Naive thymus-derived CD8-positive, alpha-beta T cell (primary cell): ENCODE results near the gene ITGB3. TPM values are rescaled to one million over a fixed set of nuclear protein-coding genes. Genes with fewer than 3 reads are reported as not detected.
A peak's percentile ranks its signal among the peaks of the same experiment; 100 is the strongest.

ENCODE experiments used
- ATAC-seq, 2 donors: fragments of 150-1000 bp; cut with Tn5 transposase in 1 of 2; sonication (Bioruptor Pico), chemical (Tn5 transposase) in 1 of 2; 1 replicate in 1 of 2; 2 replicates in 1 of 2; pipeline ENCODE4 v1.10.0; 2021; ENCODE audit warnings: mild to moderate bottlenecking in 2 of 2, moderate library complexity in 2 of 2
- POLR2A ChIA-PET: fragments of 350-600 bp; sonication (Branson Sonifier 250); formaldehyde crosslinking; loops from one replicate; lab custom pipeline; 2021; ENCODE audit warnings: antibody characterized with exemption; lab: Charles Lee
- DNase-seq, 10 donors: peaks; one replicate each; pipeline versions ENCODE4 v3.0.0 to v3.0.0-alpha.2; 2020 to 2022
- H3K27ac Mint-ChIP-seq, 10 donors: one replicate each; pipeline ENCODE4 v1.8.0; 2020 to 2022; ENCODE audit warnings: mild to moderate bottlenecking in 10 of 10, mixed read lengths in 10 of 10, moderate library complexity in 4 of 10, inconsistent platforms in 1 of 10
- H3K27me3 Mint-ChIP-seq, 5 donors: one replicate each; pipeline ENCODE4 v1.8.0; 2021 to 2022; ENCODE audit warnings: mixed read lengths in 5 of 5
- H3K36me3 Mint-ChIP-seq, 3 donors: one replicate each; pipeline ENCODE4 v1.8.0; 2020 to 2022; ENCODE audit warnings: mixed read lengths in 3 of 3, mild to moderate bottlenecking in 2 of 3, inconsistent platforms in 1 of 3
- H3K4me1 Mint-ChIP-seq, 4 donors: one replicate each; pipeline ENCODE4 v1.8.0; 2021 to 2022; ENCODE audit warnings: mixed read lengths in 4 of 4
- H3K4me3 Mint-ChIP-seq, 10 donors: one replicate each; pipeline ENCODE4 v1.8.0; 2020 to 2022; ENCODE audit warnings: mild to moderate bottlenecking in 10 of 10, mixed read lengths in 10 of 10, moderate library complexity in 6 of 10, inconsistent platforms in 1 of 10
- H3K9me3 Mint-ChIP-seq, 9 donors: one replicate each; pipeline ENCODE4 v1.8.0; 2020 to 2022; ENCODE audit warnings: mixed read lengths in 9 of 9, mild to moderate bottlenecking in 3 of 9, inconsistent platforms in 1 of 9, moderate library complexity in 1 of 9
- polyA plus RNA-seq, 3 donors: library from polyadenylated mRNA; unstranded; fragments of 300-500 nt; fragmentation: Illumina TruSeq; gene quantifications; one replicate each; pipeline ENCODE4 v1.2.3, GENCODE V29; 2021
- total RNA-seq, 8 experiments: library from RNA in 2 of 8; stranded (reverse) in 2 of 8; gene quantifications; one replicate each; pipeline ENCODE4 v1.2.3 and lab custom pipeline; 2021 to 2026

ITGB3 gene
- total and polyA plus RNA-seq, 5 experiments from 2014 or later: not detected

GRCh38 chr17:47320879-47321502 is 67.4 kb downstream of the ITGB3 start:
- Mint-ChIP-seq H3K27me3 (no peaks in the 10 kb centered on the region), H3K36me3 (no peaks in the 10 kb centered on the region), H3K27ac (no peak overlapping the region), H3K4me3 (no peak overlapping the region), H3K9me3 (no peaks in the 10 kb centered on the region), H3K4me1 (peaks cover 9 to 24% (median 20%) of the 10 kb centered on the region in 4 donors)
- POLR2A ChIA-PET: no interaction called here
- no peak for ATAC-seq
- no peak for DNase-seq

- Mint-ChIP-seq H3K4me1 (peaks cover 9 to 24% (median 20%) of the 10 kb centered on the region in 4 donors), H3K27ac (peak within 1 kb of the TSS; percentile 91 to 100 (median 99)), H3K4me3 (peak within 1 kb of the TSS; percentile 91 to 100 (median 98)), H3K27me3 (no peaks in the 10 kb centered on the region), H3K36me3 (peaks cover 0 to 3% (median 0%) of the 10 kb centered on the region in 3 donors), H3K9me3 (no peaks in the 10 kb centered on the region)
- ATAC-seq (peak; percentile 83 to 88), DNase-seq (peak; percentile 70 to 91 (median 78))
- POLR2A ChIA-PET: interaction anchor here (0.6 to 1.9 kb wide), 10 partner anchors 8 to 1449 kb away, joined by 3 to 10 read pairs (median 4); partner anchors contain the start of genes KPNB1 and NFE2L1
Observed at GRCh38 chr17:47323382-47324223, 70.0 kb downstream of the ITGB3 start, which contains the start of gene EFCAB13. Gene EFCAB13, plus strand, starts transcription at chr17:47323955. Its CDS starts 4,399 bp downstream, at chr17:47328354.

- peak; percentile 40 to 81 (median 54) for DNase-seq
- peaks cover 9 to 24% (median 20%) of the 10 kb centered on the region in 4 donors for H3K4me1 Mint-ChIP-seq
- peaks cover 0 to 9% (median 0%) of the 10 kb centered on the region in 3 donors for H3K36me3 Mint-ChIP-seq
- POLR2A ChIA-PET: interaction anchor here (0.6 to 1.9 kb wide), 10 partner anchors 9 to 1448 kb away, joined by 3 to 10 read pairs (median 4); partner anchors contain the start of genes KPNB1 and NFE2L1
- H3K4me3 Mint-ChIP-seq: peak overlapping the region; percentile 91 to 100 (median 98)
- no peaks in the 10 kb centered on the region for H3K9me3 Mint-ChIP-seq
- ATAC-seq: peak; percentile 60 to 65
- peak overlapping the region; percentile 91 to 100 (median 99) for H3K27ac Mint-ChIP-seq
- H3K27me3 Mint-ChIP-seq: no peaks in the 10 kb centered on the region
Observed at GRCh38 chr17:47324224-47325020, 70.8 kb downstream of the ITGB3 start.

- peak overlapping the region; percentile 91 to 100 (median 99) for H3K27ac Mint-ChIP-seq
- ATAC-seq: no peak
- POLR2A ChIA-PET: interaction anchor here (0.6 kb wide), 1 partner anchor 107 kb away, joined by 3 read pairs; no protein-coding TSS in a partner anchor
- DNase-seq: peak in 1 of 10 donors; percentile 5
- peaks cover 0 to 14% (median 5%) of the 10 kb centered on the region in 3 donors for H3K36me3 Mint-ChIP-seq
- peak overlapping the region; percentile 91 to 100 (median 98) for H3K4me3 Mint-ChIP-seq
- H3K27me3 Mint-ChIP-seq: no peaks in the 10 kb centered on the region
- no peaks in the 10 kb centered on the region for H3K9me3 Mint-ChIP-seq
- peaks cover 9 to 24% (median 20%) of the 10 kb centered on the region in 4 donors for H3K4me1 Mint-ChIP-seq
Observed at GRCh38 chr17:47325176-47325575, 71.5 kb downstream of the ITGB3 start.

- H3K36me3 Mint-ChIP-seq: peaks cover 19 to 64% (median 34%) of the 10 kb centered on the region in 3 donors
- peaks cover 1 to 2% (median 1%) of the 10 kb centered on the region in 4 donors for H3K4me1 Mint-ChIP-seq
- no peak for ATAC-seq
- no peaks in the 10 kb centered on the region for H3K27me3 Mint-ChIP-seq
- no peak overlapping the region for H3K27ac Mint-ChIP-seq
- DNase-seq: no peak
- H3K4me3 Mint-ChIP-seq: no peak overlapping the region
- H3K9me3 Mint-ChIP-seq: no peaks in the 10 kb centered on the region
- POLR2A ChIA-PET: no interaction called here
Observed at GRCh38 chr17:47330548-47330947, 76.9 kb downstream of the ITGB3 start.

- no peak overlapping the region for H3K4me3 Mint-ChIP-seq
- DNase-seq: no peak
- no peaks in the 10 kb centered on the region for H3K27me3 Mint-ChIP-seq
- H3K9me3 Mint-ChIP-seq: no peaks in the 10 kb centered on the region
- no peak for ATAC-seq
- H3K27ac Mint-ChIP-seq: no peak overlapping the region
- peaks cover 19 to 71% (median 38%) of the 10 kb centered on the region in 3 donors for H3K36me3 Mint-ChIP-seq
- H3K4me1 Mint-ChIP-seq: peaks cover 0 to 1% (median under 1%) of the 10 kb centered on the region in 4 donors
- POLR2A ChIA-PET: no interaction called here
Observed at GRCh38 chr17:47332287-47332686, 78.7 kb downstream of the ITGB3 start.

GRCh38 chr17:47335101-47335936 is 81.7 kb downstream of the ITGB3 start:
- ATAC-seq (no peak), DNase-seq (no peak)
- Mint-ChIP-seq H3K36me3 (peaks cover 19 to 79% (median 41%) of the 10 kb centered on the region in 3 donors), H3K9me3 (no peaks in the 10 kb centered on the region), H3K27ac (no peak overlapping the region), H3K4me1 (peaks cover 0 to 3% (median under 1%) of the 10 kb centered on the region in 4 donors), H3K4me3 (no peak overlapping the region), H3K27me3 (no peaks in the 10 kb centered on the region)
- POLR2A ChIA-PET: no interaction called here

- no peak for ATAC-seq
- H3K9me3 Mint-ChIP-seq: no peaks in the 10 kb centered on the region
- POLR2A ChIA-PET: no interaction called here
Observed at GRCh38 chr17:47338026-47338425, 84.4 kb downstream of the ITGB3 start.

GRCh38 chr17:47352848-47353247 is 99.2 kb downstream of the ITGB3 start:
- H3K4me3 Mint-ChIP-seq: no peak overlapping the region
- H3K36me3 Mint-ChIP-seq: peaks cover 10 to 39% (median 35%) of the 10 kb centered on the region in 3 donors
- peaks cover 0 to 1% (median 0%) of the 10 kb centered on the region in 4 donors for H3K4me1 Mint-ChIP-seq
- H3K27ac Mint-ChIP-seq: no peak overlapping the region
- DNase-seq (no peak), ATAC-seq (no peak)
- no peaks in the 10 kb centered on the region for H3K27me3 Mint-ChIP-seq
- peaks cover 0 to 2% (median 0%) of the 10 kb centered on the region in 9 donors for H3K9me3 Mint-ChIP-seq
- POLR2A ChIA-PET: no interaction called here

More at GRCh38 chr17:47338026-47338425, 84.4 kb downstream of the ITGB3 start:
- peaks cover 0 to 3% (median 0%) of the 10 kb centered on the region in 4 donors for H3K4me1 Mint-ChIP-seq
- H3K27ac Mint-ChIP-seq: no peak overlapping the region
- H3K4me3 Mint-ChIP-seq: no peak overlapping the region
- H3K27me3 Mint-ChIP-seq: no peaks in the 10 kb centered on the region
- DNase-seq: no peak
- H3K36me3 Mint-ChIP-seq: peaks cover 18 to 74% (median 36%) of the 10 kb centered on the region in 3 donors

GRCh38 chr17:47358652-47359051 is 105.0 kb downstream of the ITGB3 start:
- POLR2A ChIA-PET: no interaction called here
- no peaks in the 10 kb centered on the region for H3K27me3 Mint-ChIP-seq
- ATAC-seq: no peak
- peaks cover 0 to 1% (median 0%) of the 10 kb centered on the region in 4 donors for H3K4me1 Mint-ChIP-seq
- no peak for DNase-seq
- peak overlapping the region in 1 of 10 donors; percentile 77 for H3K27ac Mint-ChIP-seq
- H3K4me3 Mint-ChIP-seq: no peak overlapping the region
- H3K36me3 Mint-ChIP-seq: peaks cover 9 to 28% (median 28%) of the 10 kb centered on the region in 3 donors
- peaks cover 0 to 2% (median 0%) of the 10 kb centered on the region in 9 donors for H3K9me3 Mint-ChIP-seq
